ENCODE results near the gene GRIN1. TPM values are rescaled to one million over a fixed set of nuclear protein-coding genes. Genes with fewer than 3 reads are reported as not detected.

The GRIN1 gene
- total and polyA plus RNA-seq, 2 of the 13 experiments (the other 11 are each of a cell fraction or from before 2014, with no cell fraction given), result 0.13 TPM; not detected in 1

DNA sequence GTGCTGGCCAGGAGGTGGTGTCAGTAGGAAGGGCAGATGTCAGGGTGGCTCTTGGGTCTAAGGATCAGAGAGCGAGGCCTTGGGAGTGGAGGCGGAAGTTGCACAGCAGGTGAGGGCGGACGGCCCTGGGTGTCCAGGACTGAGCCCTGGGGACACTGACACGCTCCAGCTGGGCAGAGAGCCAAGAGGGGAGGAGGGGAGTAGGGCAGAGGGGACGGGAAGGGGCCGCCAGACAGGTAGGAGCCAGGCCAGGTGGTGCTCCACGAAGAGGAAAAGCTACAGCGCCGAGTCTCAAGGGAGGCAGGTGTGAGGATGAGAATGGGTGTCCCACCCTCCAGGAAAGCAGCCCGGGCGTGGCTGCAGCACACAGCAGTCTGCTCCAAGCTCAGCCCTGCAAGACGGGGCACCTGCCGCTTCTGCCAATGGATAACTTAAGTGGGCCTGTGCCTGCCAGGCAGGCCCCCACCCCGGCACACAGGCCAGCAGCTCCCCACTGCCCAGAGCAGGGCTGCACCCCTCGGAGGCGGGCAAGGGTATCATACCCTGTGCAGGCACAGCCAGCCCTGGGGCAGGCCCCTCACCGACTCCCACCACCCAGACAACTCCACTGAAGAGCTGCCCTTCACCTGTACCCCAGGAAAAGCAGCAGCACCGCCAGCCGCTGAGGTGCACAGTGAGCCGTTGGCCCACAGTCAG is 56.7 kb downstream of the GRIN1 start (continued):
- TF ChIP-seq ZEB1 (IDR thresholded peaks at IDR 0.05; ENCODE audit: insufficient replicate concordance, low read depth) (peak; percentile 59), CAMTA2 (CRISPR knock-in tag; IDR thresholded peaks at IDR 0.05; ENCODE audit: borderline replicate concordance) (no peak), ZSCAN25 (CRISPR knock-in tag; IDR thresholded peaks at IDR 0.05) (0 out of 2 replicates have a peak, but pooled peaks have one; percentile 20), RORA (CRISPR knock-in tag; IDR thresholded peaks at IDR 0.05) (no peak), CEBPB (IDR thresholded peaks at IDR 0.05; ENCODE audit: borderline replicate concordance, low read depth, low read length) (no peak), PAF1 (CRISPR knock-in tag; IDR thresholded peaks at IDR 0.05) (no peak), ZNF263 (CRISPR knock-in tag; IDR thresholded peaks at IDR 0.05) (peak; percentile 95), ELF3 (CRISPR knock-in tag; IDR thresholded peaks at IDR 0.05) (peak; percentile 64; the same call in 1 of the 2 replicates), RXRA (CRISPR knock-in tag; IDR thresholded peaks at IDR 0.05) (peak; percentile 26; the same call in 1 of the 2 replicates), PPARG (CRISPR knock-in tag; conservative IDR thresholded peaks at IDR 0.05) (peak; percentile 68; the same call in 1 of the 2 replicates), NR2F6 (IDR thresholded peaks at IDR 0.05) (no peak), NR2F6 (CRISPR knock-in tag; IDR thresholded peaks at IDR 0.05) (peak; percentile 23; the same call in 1 of the 2 replicates), AKAP8 (CRISPR knock-in tag; IDR thresholded peaks at IDR 0.05) (peak; percentile 54; the same call in 1 of the 2 replicates), MIER3 (CRISPR knock-in tag; IDR thresholded peaks at IDR 0.05; ENCODE audit: borderline replicate concordance) (no peak), ZNF768 (CRISPR knock-in tag; IDR thresholded peaks at IDR 0.05) (peak; percentile 99), CBFB (CRISPR knock-in tag; IDR thresholded peaks at IDR 0.05) (no peak), ZNF563 (CRISPR knock-in tag; IDR thresholded peaks at IDR 0.05) (no peak), MTA1 (CRISPR knock-in tag; IDR thresholded peaks at IDR 0.05; ENCODE audit: borderline replicate concordance) (0 out of 2 replicates have a peak, but pooled peaks have one; percentile 37), THAP11 (CRISPR knock-in tag; IDR thresholded peaks at IDR 0.05) (no peak), YEATS2 (CRISPR knock-in tag; IDR thresholded peaks at IDR 0.05; ENCODE audit: borderline replicate concordance) (no peak), MED1 (CRISPR knock-in tag; IDR thresholded peaks at IDR 0.05) (peak; percentile 17; the same call in 1 of the 2 replicates), WIZ (CRISPR knock-in tag; IDR thresholded peaks at IDR 0.05) (no peak), HIVEP1 (CRISPR knock-in tag; IDR thresholded peaks at IDR 0.05) (no peak), ESRRA (CRISPR knock-in tag; IDR thresholded peaks at IDR 0.05; ENCODE audit: low read depth) (0 out of 2 replicates have a peak, but pooled peaks have one; percentile 49), ZNF501 (CRISPR knock-in tag; IDR thresholded peaks at IDR 0.05) (no peak), SAP130 (CRISPR knock-in tag; IDR thresholded peaks at IDR 0.05; ENCODE audit: low read depth) (peak; percentile 38; the same call in 1 of the 2 replicates), RCOR2 (CRISPR knock-in tag; IDR thresholded peaks at IDR 0.05) (peak; percentile 27; the same call in 1 of the 2 replicates)
- TF ChIP-seq, protein P1, sequence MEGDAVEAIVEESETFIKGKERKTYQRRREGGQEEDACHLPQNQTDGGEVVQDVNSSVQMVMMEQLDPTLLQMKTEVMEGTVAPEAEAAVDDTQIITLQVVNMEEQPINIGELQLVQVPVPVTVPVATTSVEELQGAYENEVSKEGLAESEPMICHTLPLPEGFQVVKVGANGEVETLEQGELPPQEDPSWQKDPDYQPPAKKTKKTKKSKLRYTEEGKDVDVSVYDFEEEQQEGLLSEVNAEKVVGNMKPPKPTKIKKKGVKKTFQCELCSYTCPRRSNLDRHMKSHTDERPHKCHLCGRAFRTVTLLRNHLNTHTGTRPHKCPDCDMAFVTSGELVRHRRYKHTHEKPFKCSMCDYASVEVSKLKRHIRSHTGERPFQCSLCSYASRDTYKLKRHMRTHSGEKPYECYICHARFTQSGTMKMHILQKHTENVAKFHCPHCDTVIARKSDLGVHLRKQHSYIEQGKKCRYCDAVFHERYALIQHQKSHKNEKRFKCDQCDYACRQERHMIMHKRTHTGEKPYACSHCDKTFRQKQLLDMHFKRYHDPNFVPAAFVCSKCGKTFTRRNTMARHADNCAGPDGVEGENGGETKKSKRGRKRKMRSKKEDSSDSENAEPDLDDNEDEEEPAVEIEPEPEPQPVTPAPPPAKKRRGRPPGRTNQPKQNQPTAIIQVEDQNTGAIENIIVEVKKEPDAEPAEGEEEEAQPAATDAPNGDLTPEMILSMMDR (CRISPR knock-in tag; IDR thresholded peaks at IDR 0.05), result peak; percentile 37; the same call in 1 of the 2 replicates
- TF ChIP-seq, protein P2, sequence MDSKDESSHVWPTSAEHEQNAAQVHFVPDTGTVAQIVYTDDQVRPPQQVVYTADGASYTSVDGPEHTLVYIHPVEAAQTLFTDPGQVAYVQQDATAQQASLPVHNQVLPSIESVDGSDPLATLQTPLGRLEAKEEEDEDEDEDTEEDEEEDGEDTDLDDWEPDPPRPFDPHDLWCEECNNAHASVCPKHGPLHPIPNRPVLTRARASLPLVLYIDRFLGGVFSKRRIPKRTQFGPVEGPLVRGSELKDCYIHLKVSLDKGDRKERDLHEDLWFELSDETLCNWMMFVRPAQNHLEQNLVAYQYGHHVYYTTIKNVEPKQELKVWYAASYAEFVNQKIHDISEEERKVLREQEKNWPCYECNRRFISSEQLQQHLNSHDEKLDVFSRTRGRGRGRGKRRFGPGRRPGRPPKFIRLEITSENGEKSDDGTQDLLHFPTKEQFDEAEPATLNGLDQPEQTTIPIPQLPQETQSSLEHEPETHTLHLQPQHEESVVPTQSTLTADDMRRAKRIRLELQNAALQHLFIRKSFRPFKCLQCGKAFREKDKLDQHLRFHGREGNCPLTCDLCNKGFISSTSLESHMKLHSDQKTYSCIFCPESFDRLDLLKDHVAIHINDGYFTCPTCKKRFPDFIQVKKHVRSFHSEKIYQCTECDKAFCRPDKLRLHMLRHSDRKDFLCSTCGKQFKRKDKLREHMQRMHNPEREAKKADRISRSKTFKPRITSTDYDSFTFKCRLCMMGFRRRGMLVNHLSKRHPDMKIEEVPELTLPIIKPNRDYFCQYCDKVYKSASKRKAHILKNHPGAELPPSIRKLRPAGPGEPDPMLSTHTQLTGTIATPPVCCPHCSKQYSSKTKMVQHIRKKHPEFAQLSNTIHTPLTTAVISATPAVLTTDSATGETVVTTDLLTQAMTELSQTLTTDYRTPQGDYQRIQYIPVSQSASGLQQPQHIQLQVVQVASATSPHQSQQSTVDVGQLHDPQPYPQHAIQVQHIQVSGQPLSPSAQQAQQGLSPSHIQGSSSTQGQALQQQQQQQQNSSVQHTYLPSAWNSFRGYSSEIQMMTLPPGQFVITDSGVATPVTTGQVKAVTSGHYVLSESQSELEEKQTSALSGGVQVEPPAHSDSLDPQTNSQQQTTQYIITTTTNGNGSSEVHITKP (CRISPR knock-in tag; IDR thresholded peaks at IDR 0.05; ENCODE audit: low read depth), result no peak

All from HepG2 (cell line).